Measurements from ENCODE around the gene PLEKHG5. TPM values are rescaled to one million over a fixed set of nuclear protein-coding genes. Genes with fewer than 3 reads are reported as not detected.

PLEKHG5 gene
- total RNA-seq, 2 donors from 2014 or later = 7.0 to 7.9 TPM

- Histone ChIP-seq H3K27me3 (no peaks in the 10 kb centered on the region), H3K36me3 (peaks cover 65% of the 10 kb centered on the region)
- DNase-seq (ENCODE audit: low spot score) = no peak
Measured at GRCh38 chr1:6531996-6532395, 40.5 kb upstream of the PLEKHG5 start.

GRCh38 chr1:6530504-6531160 is 39.2 kb upstream of the PLEKHG5 start:
- Histone ChIP-seq H3K36me3 (peaks cover 78% of the 10 kb centered on the region), H3K27me3 (no peaks in the 10 kb centered on the region), H3K4me1 (no peaks in the 10 kb centered on the region), H3K9me3 (no peaks in the 10 kb centered on the region), H3K27ac (no peak overlapping the region), H3K4me3 (no peak overlapping the region)
- no peak for DNase-seq (ENCODE audit: low spot score)
- no peak for TF ChIP-seq CTCF (IDR thresholded peaks at IDR 0.05)

More at GRCh38 chr1:6531996-6532395, 40.5 kb upstream of the PLEKHG5 start:
- Histone ChIP-seq H3K27ac (no peak overlapping the region), H3K9me3 (no peaks in the 10 kb centered on the region), H3K4me1 (no peaks in the 10 kb centered on the region), H3K4me3 (no peak overlapping the region)
- TF ChIP-seq CTCF (IDR thresholded peaks at IDR 0.05) = no peak

GRCh38 chr1:6528492-6528891 is 37.0 kb upstream of the PLEKHG5 start:
- H3K27me3 ChIP-seq = no peaks in the 10 kb centered on the region
- no peak overlapping the region for H3K4me3 ChIP-seq
- H3K36me3 ChIP-seq = peaks cover 73% of the 10 kb centered on the region
- DNase-seq (ENCODE audit: low spot score) = no peak
- no peaks in the 10 kb centered on the region for H3K9me3 ChIP-seq
- H3K27ac ChIP-seq = no peak overlapping the region
- no peak for TF ChIP-seq CTCF (IDR thresholded peaks at IDR 0.05)
- H3K4me1 ChIP-seq = no peaks in the 10 kb centered on the region

- Histone ChIP-seq H3K36me3 (peaks cover 52% of the 10 kb centered on the region), H3K27ac (no peak overlapping the region), H3K4me3 (no peak overlapping the region), H3K9me3 (no peaks in the 10 kb centered on the region), H3K4me1 (no peaks in the 10 kb centered on the region), H3K27me3 (no peaks in the 10 kb centered on the region)
- DNase-seq (ENCODE audit: low spot score) = no peak
- TF ChIP-seq CTCF (IDR thresholded peaks at IDR 0.05) = no peak
Measured at GRCh38 chr1:6526316-6526715, 34.8 kb upstream of the PLEKHG5 start.

- Histone ChIP-seq H3K4me1 (peaks cover 0 to 14% of the 10 kb centered on the region in 2 donors), H3K9me3 (no peaks in the 10 kb centered on the region), H3K27me3 (no peaks in the 10 kb centered on the region), H3K27ac (no peak overlapping the region), H3K4me3 (no peak overlapping the region), H3K36me3 (peaks cover 28% of the 10 kb centered on the region)
- TF ChIP-seq CTCF (IDR thresholded peaks at IDR 0.05) = peak; percentile 13 to 59
- no peak for DNase-seq (ENCODE audit: low spot score)
Measured at GRCh38 chr1:6523566-6523965, 32.1 kb upstream of the PLEKHG5 start.

- no peaks in the 10 kb centered on the region for H3K9me3 ChIP-seq
- no peak overlapping the region for H3K4me3 ChIP-seq
- no peaks in the 10 kb centered on the region for H3K27me3 ChIP-seq
- H3K36me3 ChIP-seq = peaks cover 16% of the 10 kb centered on the region
- H3K27ac ChIP-seq = no peak overlapping the region
- TF ChIP-seq CTCF (IDR thresholded peaks at IDR 0.05) = no peak
- DNase-seq (ENCODE audit: low spot score) = no peak
- peaks cover 0 to 14% of the 10 kb centered on the region in 2 donors for H3K4me1 ChIP-seq
Measured at GRCh38 chr1:6521536-6521935, 30.1 kb upstream of the PLEKHG5 start.
